ENCODE measurements around the gene ZP4. TPM values are rescaled to one million over a fixed set of nuclear protein-coding genes. Genes with fewer than 3 reads are reported as not detected.

The ZP4 gene
- total RNA-seq, 1 experiment from 2014 or later: not detected

GRCh38 chr1:237913345-237913744 lies 22.6 kb upstream of the ZP4 start:
- no peaks in the 10 kb centered on the region for H3K4me1 ChIP-seq (ENCODE audit: insufficient read depth, low read length)
- no peak overlapping the region for H2AFZ ChIP-seq (ENCODE audit: low read length)
- no peak overlapping the region for H2AK5ac ChIP-seq (ENCODE audit: insufficient read length, low read length)
- no peak overlapping the region for H3K23ac ChIP-seq (ENCODE audit: insufficient read length, low read depth, low read length)
- Mint-ChIP-seq H3K27ac (no peak overlapping the region), H3K27me3 (ENCODE audit: low read depth) (no peaks in the 10 kb centered on the region), H3K36me3 (ENCODE audit: insufficient read depth in 1 of 3, low read depth in 3 of 3) (peaks cover 2 to 18% (median 6%) of the 10 kb centered on the region in 3 experiments), H3K9me3 (peaks cover 16 to 42% of the 10 kb centered on the region in 2 experiments), H3K4me1 (peaks cover 3% of the 10 kb centered on the region in 2 experiments; a peak in 2 of 4 replicates), H3K4me3 (no peak overlapping the region)
- no peak overlapping the region for H3K9ac ChIP-seq (ENCODE audit: extremely low read depth, insufficient read length, low read length)
- H3K27me3 ChIP-seq (ENCODE audit: insufficient read depth, low read length): no peaks in the 10 kb centered on the region
- no peak overlapping the region for H3K27ac ChIP-seq (ENCODE audit: insufficient read length, low read depth, low read length)
- peaks cover 16% of the 10 kb centered on the region for H3K9me3 ChIP-seq (ENCODE audit: control insufficient read depth, low read depth, low read length)
- DNase-seq: no peak
- no peak overlapping the region for H3T11ph ChIP-seq (ENCODE audit: low read length)
- no peaks in the 10 kb centered on the region for H3K23me2 ChIP-seq (ENCODE audit: insufficient read length, low read depth, low read length, poor library complexity, severe bottlenecking)
- H2BK12ac ChIP-seq (ENCODE audit: insufficient read length, low read depth, low read length): no peak overlapping the region
- no peak overlapping the region for H4K91ac ChIP-seq (ENCODE audit: insufficient read length, low read depth, low read length)
- H2BK15ac ChIP-seq (ENCODE audit: low read depth, low read length): no peak overlapping the region
- no peak overlapping the region for H3K4ac ChIP-seq (ENCODE audit: low read depth, low read length)
- no peaks in the 10 kb centered on the region for H3K79me2 ChIP-seq (ENCODE audit: insufficient read depth, low read length)
- no peak overlapping the region for H2BK120ac ChIP-seq (ENCODE audit: low read depth, low read length, poor library complexity, severe bottlenecking)
- H3K79me1 ChIP-seq (ENCODE audit: insufficient read depth, low read depth, low read length, poor library complexity, severe bottlenecking): no peaks in the 10 kb centered on the region
- no peak overlapping the region for H4K8ac ChIP-seq (replicated peaks; ENCODE audit: insufficient read length, low read depth, low read length)
- no peak overlapping the region for H2BK20ac ChIP-seq (ENCODE audit: low read depth, low read length, poor library complexity, severe bottlenecking)
- H3K18ac ChIP-seq (ENCODE audit: insufficient read length, low read depth, low read length): no peak overlapping the region
- H4K5ac ChIP-seq (ENCODE audit: insufficient read length, low read depth, low read length): no peak overlapping the region
- H3K14ac ChIP-seq (ENCODE audit: insufficient read depth, low read length): no peak overlapping the region
- H3K4me2 ChIP-seq (ENCODE audit: insufficient read depth, insufficient read length, low read length): no peak overlapping the region
- TF ChIP-seq CTCF (conservative IDR thresholded peaks at IDR 0.05): no peak
- no peak overlapping the region for H3K56ac ChIP-seq (ENCODE audit: insufficient read length, low read depth, low read length)
- no peak overlapping the region for H2BK5ac ChIP-seq (ENCODE audit: insufficient read length, low read length)
- WGBS (ENCODE audit: extremely low coverage, insufficient read length, low lambda C conversion rate): no CpG with 5 or more reads among the region's 2 CpGs
- H4K20me1 ChIP-seq (ENCODE audit: control insufficient read depth, insufficient read depth, insufficient read length): no peaks in the 10 kb centered on the region

All from H9 (cell line).